Measurements from ENCODE around the gene RMRP. TPM values are rescaled to one million over a fixed set of nuclear protein-coding genes. Genes with fewer than 3 reads are reported as not detected.

The RMRP gene
- total RNA-seq, 1 experiment from 2014 or later, result 13,506 TPM

GRCh38 chr9:35705372-35705771, 47.6 kb upstream of the RMRP start:
- DNase-seq, result no peak
- intact Hi-C loops (cut with micrococcal nuclease; ENCODE audit: unreplicated experiment), result no loop called here
- Histone ChIP-seq H3K27me3 (ENCODE audit: insufficient read depth, low read depth) (no peaks in the 10 kb centered on the region), H3K9me2 (ENCODE audit: insufficient read depth) (no peaks in the 10 kb centered on the region), H3K4me3 (no peak overlapping the region), H2AFZ (no peak overlapping the region), H3K79me2 (ENCODE audit: low read depth) (no peaks in the 10 kb centered on the region), H3K4me2 (no peak overlapping the region), H3K27ac (no peak overlapping the region), H3F3A (ENCODE audit: insufficient read depth, low read depth) (no peaks in the 10 kb centered on the region), H3K9me3 (ENCODE audit: insufficient read depth, low read depth) (no peaks in the 10 kb centered on the region), H3K4me1 (replicated peaks; ENCODE audit: insufficient read depth) (no peaks in the 10 kb centered on the region), H3K36me3 (ENCODE audit: low read depth) (no peaks in the 10 kb centered on the region), H4K20me1 (ENCODE audit: insufficient read depth) (no peaks in the 10 kb centered on the region)
- no TSS peak for BruUV-seq (replicated peaks)
- CTCF ChIA-PET, result interaction anchor here (0.6 kb wide), 1 partner anchor 12 kb away, joined by 6 read pairs; no protein-coding TSS in a partner anchor
- POLR2A ChIA-PET (ENCODE audit: unreplicated experiment), result no interaction called here
- TF ChIP-seq CTCF (conservative IDR thresholded peaks at IDR 0.05), result no peak
- no peak for TF ChIP-seq EZH2 (IDR thresholded peaks at IDR 0.05; ENCODE audit: low read depth)

- Histone ChIP-seq H3K4me1 (replicated peaks; ENCODE audit: insufficient read depth) (no peaks in the 10 kb centered on the region), H3K9me2 (ENCODE audit: insufficient read depth) (no peaks in the 10 kb centered on the region), H2AFZ (no peak overlapping the region), H3K9me3 (ENCODE audit: insufficient read depth, low read depth) (no peaks in the 10 kb centered on the region), H3K4me3 (no peak overlapping the region), H3K27ac (no peak overlapping the region), H3F3A (ENCODE audit: insufficient read depth, low read depth) (no peaks in the 10 kb centered on the region), H3K36me3 (ENCODE audit: low read depth) (no peaks in the 10 kb centered on the region), H3K4me2 (no peak overlapping the region), H3K27me3 (ENCODE audit: insufficient read depth, low read depth) (no peaks in the 10 kb centered on the region), H3K79me2 (ENCODE audit: low read depth) (no peaks in the 10 kb centered on the region), H4K20me1 (ENCODE audit: insufficient read depth) (no peaks in the 10 kb centered on the region)
- CTCF ChIA-PET, result no interaction called here
- no TSS peak for BruUV-seq (replicated peaks)
- POLR2A ChIA-PET (ENCODE audit: unreplicated experiment), result no interaction called here
- intact Hi-C loops (cut with micrococcal nuclease; ENCODE audit: unreplicated experiment), result no loop called here
- no peak for TF ChIP-seq CTCF (conservative IDR thresholded peaks at IDR 0.05)
- DNase-seq, result no peak
Observed at GRCh38 chr9:35703906-35704672, 46.3 kb upstream of the RMRP start.

GRCh38 chr9:35702696-35703095, 44.9 kb upstream of the RMRP start:
- no TSS peak for BruUV-seq (replicated peaks)
- H3F3A ChIP-seq (ENCODE audit: insufficient read depth, low read depth), result no peaks in the 10 kb centered on the region
- H3K27ac ChIP-seq, result no peak overlapping the region
- TF ChIP-seq EZH2 (IDR thresholded peaks at IDR 0.05; ENCODE audit: low read depth), result no peak
- no peak for TF ChIP-seq CTCF (conservative IDR thresholded peaks at IDR 0.05)
- no peaks in the 10 kb centered on the region for H3K36me3 ChIP-seq (ENCODE audit: low read depth)
- no peaks in the 10 kb centered on the region for H3K27me3 ChIP-seq (ENCODE audit: insufficient read depth, low read depth)
- no peaks in the 10 kb centered on the region for H3K4me1 ChIP-seq (replicated peaks; ENCODE audit: insufficient read depth)
- no peaks in the 10 kb centered on the region for H4K20me1 ChIP-seq (ENCODE audit: insufficient read depth)
- no peaks in the 10 kb centered on the region for H3K9me2 ChIP-seq (ENCODE audit: insufficient read depth)
- ChIA-PET CTCF (no interaction called here), POLR2A (ENCODE audit: unreplicated experiment) (no interaction called here)
- H3K4me2 ChIP-seq, result no peak overlapping the region
- no peaks in the 10 kb centered on the region for H3K79me2 ChIP-seq (ENCODE audit: low read depth)
- H3K4me3 ChIP-seq, result no peak overlapping the region
- DNase-seq, result no peak
- intact Hi-C loops (cut with micrococcal nuclease; ENCODE audit: unreplicated experiment), result no loop called here
- no peak overlapping the region for H2AFZ ChIP-seq
- no peaks in the 10 kb centered on the region for H3K9me3 ChIP-seq (ENCODE audit: insufficient read depth, low read depth)

Data from PC-9 (cell line).